ENCODE results near the gene STOML1.
"Not testable (repeated sequence)": the region's sequence is repeated elsewhere in the genome, so short reads cannot be mapped to it uniquely, and the experiment has no call there.

Gene STOML1

DNA sequence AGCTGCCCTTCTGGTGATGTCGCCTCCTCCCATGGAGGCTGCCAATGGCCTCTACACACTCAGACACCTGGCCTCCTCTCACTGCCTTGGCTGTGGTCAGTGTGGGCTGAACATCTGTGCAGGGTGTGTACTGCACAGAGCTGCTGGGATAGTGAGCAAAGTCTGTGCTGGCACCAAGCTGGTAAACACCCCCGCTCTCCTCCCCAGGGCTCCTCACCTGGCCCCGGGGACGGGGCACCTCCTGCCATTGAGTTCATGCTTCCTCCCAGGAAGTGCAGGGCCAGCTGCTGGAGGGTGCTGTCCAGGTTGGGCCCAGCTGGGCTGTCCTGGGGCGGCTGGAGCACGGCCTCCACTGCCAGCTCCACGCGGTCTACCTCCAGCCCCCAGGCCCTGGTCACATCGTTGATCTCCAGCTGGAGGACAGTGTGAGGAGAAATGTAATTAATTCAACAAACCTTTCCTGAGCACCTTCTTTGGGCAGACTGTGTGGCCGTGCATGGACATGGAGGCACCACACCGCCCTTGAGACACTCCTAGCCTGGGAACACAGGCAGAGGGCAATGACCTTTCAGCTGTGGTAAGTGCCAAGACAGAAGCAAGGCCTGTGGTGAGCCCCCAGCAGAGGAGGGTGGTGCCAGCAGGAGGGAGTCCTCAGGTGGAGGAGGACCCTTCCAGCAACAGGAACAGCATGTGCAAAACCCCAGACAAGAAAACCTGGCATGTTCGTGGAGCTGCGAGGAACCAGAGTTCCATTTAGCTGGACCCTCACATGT lies 6.8 kb downstream of the STOML1 start:
- no peaks in the 10 kb centered on the region for H3K27me3 Mint-ChIP-seq
- no peak overlapping the region for H3K4me3 Mint-ChIP-seq
- peak overlapping the region; percentile 41 for H3K27ac Mint-ChIP-seq
- H3K4me1 Mint-ChIP-seq (ENCODE audit: low read depth) = peaks cover 52% of the 10 kb centered on the region
- peaks cover 6% of the 10 kb centered on the region for H3K36me3 Mint-ChIP-seq
- no peaks in the 10 kb centered on the region for H3K9me3 Mint-ChIP-seq (ENCODE audit: low read depth)

DNA sequence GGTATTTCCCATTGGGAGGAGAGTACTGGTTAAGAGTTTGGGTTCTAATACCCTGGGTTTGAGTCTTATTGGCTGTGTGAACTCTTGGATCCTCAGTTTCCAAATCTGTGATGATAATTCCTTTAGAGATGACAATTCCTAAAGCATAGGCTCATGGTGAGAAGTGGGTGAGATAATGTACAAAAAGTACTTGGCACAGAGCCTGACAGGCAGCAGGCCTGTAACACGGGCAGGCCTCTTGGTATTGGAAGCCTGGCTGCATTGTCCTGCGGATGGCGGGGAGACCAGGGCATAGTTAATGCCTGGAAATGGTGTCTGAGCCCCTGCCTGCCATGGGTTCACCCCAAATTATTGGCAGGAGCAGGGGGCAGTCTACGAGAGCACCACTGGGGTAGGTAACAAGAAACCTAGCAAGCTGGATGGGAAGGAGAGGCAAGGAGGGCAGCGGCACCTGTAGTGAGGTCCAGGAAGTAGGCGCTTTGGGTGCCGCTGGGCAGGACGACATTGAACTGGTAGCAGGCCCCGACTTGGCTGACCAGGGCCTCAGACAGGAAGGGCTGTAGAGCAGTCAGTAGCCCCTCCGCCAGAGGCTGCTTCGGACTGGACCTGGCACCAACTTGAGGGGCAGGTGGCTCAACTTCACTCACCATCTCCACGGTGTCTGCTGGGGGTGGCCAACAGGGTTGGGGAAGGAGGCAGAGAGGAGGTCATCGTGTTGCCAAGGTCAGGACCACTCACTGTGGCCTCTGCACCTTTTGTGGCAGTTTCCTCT lies 7.7 kb downstream of the STOML1 start:
- Mint-ChIP-seq H3K4me1 (ENCODE audit: low read depth) (peaks cover 52% of the 10 kb centered on the region), H3K4me3 (no peak overlapping the region), H3K27ac (peak overlapping the region; percentile 41), H3K9me3 (ENCODE audit: low read depth) (no peaks in the 10 kb centered on the region), H3K27me3 (no peaks in the 10 kb centered on the region), H3K36me3 (peaks cover 6% of the 10 kb centered on the region)

DNA sequence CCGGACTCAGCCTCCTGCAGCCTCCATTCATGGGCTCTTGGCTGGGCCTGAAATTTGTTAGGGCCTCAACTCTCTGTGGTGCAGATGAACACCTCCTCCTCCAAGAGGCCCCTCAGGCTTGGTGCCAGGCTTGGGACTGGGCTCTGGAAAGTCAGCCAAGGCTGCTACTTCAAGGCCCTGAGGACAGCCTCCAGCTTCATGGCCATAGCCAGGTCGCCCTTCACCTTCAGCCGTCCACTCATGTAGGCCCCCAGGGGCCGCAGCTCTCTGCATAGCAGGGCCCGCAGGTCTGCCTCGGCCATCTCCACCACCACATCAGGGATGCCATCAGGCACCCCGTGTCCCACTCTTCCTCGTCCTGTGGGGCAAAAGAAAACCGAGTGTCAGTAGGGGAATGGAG lies 8.3 kb downstream of the STOML1 start:
- Mint-ChIP-seq H3K27ac (peak overlapping the region; percentile 35), H3K9me3 (ENCODE audit: low read depth) (no peaks in the 10 kb centered on the region), H3K4me1 (ENCODE audit: low read depth) (peaks cover 55% of the 10 kb centered on the region), H3K27me3 (no peaks in the 10 kb centered on the region), H3K36me3 (peaks cover 6% of the 10 kb centered on the region), H3K4me3 (no peak overlapping the region)

DNA sequence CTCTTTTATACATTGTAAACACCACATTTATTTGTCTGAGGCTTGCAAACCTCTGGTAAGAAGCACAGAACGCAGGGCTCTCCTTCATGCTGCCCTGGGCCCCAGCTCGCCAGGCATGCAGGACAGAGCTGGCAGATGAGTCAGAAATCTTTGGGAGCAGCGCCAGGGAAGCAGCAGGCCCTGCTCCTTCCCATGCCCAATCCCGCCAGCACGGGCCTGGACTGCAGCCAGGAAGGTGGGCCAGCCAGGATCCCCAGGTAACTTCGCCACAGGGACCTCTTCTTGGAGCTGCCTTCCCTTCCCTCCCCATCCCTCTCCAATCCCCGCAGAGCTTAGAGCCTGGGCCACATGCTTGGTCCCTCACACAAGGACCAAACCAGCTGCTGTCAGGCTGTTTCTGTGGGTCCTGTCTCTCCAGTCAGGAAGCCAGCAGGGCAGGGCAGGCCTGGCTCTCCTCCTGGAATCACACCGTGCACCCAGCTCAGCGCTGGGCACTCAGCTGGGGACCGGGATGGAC lies 8.8 kb downstream of the STOML1 start:
- H3K27ac Mint-ChIP-seq = peak overlapping the region; percentile 16
- H3K4me1 Mint-ChIP-seq (ENCODE audit: low read depth) = peaks cover 55% of the 10 kb centered on the region
- no peaks in the 10 kb centered on the region for H3K9me3 Mint-ChIP-seq (ENCODE audit: low read depth)

DNA sequence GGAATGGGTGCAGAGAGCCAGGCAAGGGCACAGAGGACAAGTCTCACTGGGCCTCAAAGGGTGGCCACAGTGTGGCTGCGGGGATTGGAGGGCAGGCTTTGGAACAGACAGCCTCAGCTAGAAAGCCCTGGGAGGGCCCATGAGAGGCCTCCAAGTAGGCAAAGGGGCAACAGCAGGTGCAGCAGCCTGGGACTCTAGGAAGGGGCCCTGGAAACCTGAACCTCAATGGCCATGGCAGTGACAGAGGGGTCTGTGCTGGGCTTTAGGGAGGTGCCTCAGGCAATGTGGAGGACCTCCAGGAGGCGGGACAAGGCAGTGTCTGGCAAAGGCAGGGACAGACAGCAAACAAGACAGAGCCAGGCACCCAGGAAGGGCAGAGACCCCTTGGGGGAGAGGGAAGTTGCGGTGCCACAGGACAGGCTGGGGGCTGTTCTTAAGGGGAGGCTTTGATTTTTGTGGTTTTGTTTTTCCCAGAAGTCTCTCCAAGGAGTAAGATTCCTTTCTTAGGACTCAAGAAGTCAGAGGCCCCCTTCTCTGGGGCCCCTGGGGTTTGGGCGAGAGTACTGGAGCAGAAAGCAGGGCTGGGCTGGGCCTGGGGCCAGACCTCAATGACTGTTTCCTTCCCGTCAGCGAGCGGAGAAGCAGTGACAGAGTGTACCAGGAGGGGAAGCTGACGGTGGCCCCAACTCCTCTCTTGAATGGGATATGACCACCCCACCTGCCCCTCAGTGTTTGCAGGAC lies 9.7 kb downstream of the STOML1 start:
- Mint-ChIP-seq H3K27me3 (no peaks in the 10 kb centered on the region), H3K27ac (peak overlapping the region; percentile 89), H3K9me3 (ENCODE audit: low read depth) (no peaks in the 10 kb centered on the region), H3K36me3 (peaks cover 6% of the 10 kb centered on the region), H3K4me3 (peak overlapping the region; percentile 78), H3K4me1 (ENCODE audit: low read depth) (peaks cover 54% of the 10 kb centered on the region)

More for the DNA sequence above, 8.8 kb downstream of the STOML1 start:
- no peaks in the 10 kb centered on the region for H3K27me3 Mint-ChIP-seq
- H3K36me3 Mint-ChIP-seq = peaks cover 6% of the 10 kb centered on the region
- H3K4me3 Mint-ChIP-seq = no peak overlapping the region

DNA sequence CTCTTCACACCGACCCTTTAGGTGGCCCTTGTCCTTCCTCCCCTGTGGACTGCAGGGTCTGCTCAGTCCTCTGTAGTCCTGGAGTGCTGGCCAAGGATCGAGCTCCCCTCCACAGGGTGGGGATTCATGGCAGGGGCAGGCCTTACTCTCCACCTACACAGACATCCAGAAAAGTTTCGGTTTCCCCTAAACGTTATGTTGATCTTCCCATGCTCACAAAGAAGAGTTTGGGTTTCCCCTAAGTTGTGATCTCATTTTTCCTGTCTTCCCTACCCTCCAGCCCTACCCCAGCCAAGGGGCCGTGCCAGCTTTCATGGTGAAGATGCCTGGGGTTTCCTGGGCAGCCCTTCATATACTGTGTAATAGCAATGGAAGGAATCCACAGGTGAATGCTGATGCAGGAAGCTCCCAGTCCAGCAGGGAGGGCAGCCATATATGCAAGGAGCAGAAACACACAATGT lies 10.3 kb downstream of the STOML1 start:
- Mint-ChIP-seq H3K27me3 (no peaks in the 10 kb centered on the region), H3K27ac (peak overlapping the region; percentile 89), H3K4me1 (ENCODE audit: low read depth) (peaks cover 49% of the 10 kb centered on the region), H3K36me3 (peaks cover 4% of the 10 kb centered on the region), H3K4me3 (peak overlapping the region; percentile 78), H3K9me3 (ENCODE audit: low read depth) (no peaks in the 10 kb centered on the region)

DNA sequence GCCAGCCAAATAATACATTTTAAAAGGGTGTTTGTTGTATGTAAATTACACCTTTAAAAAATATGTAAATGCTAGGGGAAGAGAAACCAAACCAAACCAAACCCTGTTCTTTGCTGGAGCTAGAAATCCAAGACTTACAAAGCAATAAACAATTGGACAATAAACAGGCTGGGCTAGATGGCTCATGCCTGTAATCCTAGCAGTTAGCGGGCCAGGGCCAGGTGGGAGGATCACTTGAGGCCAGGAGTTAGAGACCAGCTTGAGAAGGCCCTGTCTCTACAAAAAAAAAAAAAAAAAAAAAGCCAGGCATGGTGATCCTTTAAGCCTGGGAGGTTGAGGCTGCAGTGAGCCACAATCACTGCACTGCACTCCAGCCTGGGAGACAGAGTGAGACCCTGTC lies 12.5 kb downstream of the STOML1 start:
- H3K4me3 Mint-ChIP-seq = no peak overlapping the region
- peaks cover 2% of the 10 kb centered on the region for H3K36me3 Mint-ChIP-seq
- no peak overlapping the region for H3K27ac Mint-ChIP-seq
- peaks cover 2% of the 10 kb centered on the region for H3K27me3 Mint-ChIP-seq
- H3K9me3 Mint-ChIP-seq (ENCODE audit: low read depth) = no peaks in the 10 kb centered on the region
- peaks cover 54% of the 10 kb centered on the region for H3K4me1 Mint-ChIP-seq (ENCODE audit: low read depth)

DNA sequence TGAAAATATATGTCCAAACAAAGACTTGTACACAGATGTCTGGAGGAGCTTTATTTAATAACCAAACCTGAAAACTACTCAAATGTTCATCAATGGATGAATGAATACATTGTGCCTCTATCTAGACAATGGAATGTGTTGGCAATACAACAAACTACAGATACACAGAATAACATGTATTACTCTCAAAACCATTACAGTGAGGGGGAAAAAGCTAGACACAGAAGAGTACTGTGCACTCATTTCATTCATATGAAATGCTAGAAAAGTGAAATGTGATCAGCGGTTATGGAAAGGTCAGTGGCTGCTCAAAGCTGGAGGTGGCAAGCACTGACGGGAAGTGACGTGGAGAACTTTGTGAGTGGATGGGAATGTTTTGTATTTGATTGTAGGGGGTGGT lies 13.2 kb downstream of the STOML1 start:
- H3K36me3 Mint-ChIP-seq = no peaks in the 10 kb centered on the region
- H3K27me3 Mint-ChIP-seq = peaks cover 2% of the 10 kb centered on the region
- H3K9me3 Mint-ChIP-seq (ENCODE audit: low read depth) = no peaks in the 10 kb centered on the region
- peaks cover 52% of the 10 kb centered on the region for H3K4me1 Mint-ChIP-seq (ENCODE audit: low read depth)
- no peak overlapping the region for H3K27ac Mint-ChIP-seq
- no peak overlapping the region for H3K4me3 Mint-ChIP-seq

DNA sequence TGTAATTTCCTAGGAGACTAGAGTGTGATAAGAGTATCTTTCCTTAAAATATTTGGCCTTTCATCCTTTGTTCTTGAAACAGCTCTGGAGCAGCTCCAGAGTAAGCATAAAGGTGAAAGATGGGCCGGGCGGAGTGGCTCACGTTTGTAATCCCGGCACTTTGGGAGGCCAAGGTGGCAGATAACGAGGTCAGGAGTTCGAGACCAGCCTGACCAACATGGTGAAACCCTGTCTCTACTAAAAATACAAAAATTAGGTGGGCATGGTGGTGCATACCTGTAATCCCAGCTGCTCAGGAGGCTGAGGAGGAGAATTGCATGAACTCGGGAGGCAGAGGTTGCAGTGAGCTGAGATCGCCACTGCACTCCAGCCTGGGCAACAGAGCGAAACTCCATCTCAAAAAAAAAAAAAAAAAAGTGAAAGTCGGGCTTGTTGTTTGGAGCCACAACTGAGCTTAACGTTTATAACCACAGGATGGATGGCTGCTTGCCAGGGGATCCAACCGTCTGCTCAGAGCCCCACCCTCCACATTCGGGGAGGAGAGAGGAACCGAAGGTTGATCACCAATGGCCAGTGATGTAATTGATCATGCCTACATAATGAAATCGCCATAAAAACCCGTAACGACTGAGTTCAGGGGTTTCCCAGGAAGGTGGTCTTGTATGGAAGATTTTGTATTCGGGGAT lies 16.5 kb downstream of the STOML1 start:
- not testable (repeated sequence) for H3K27me3 Mint-ChIP-seq; H3K9me3 Mint-ChIP-seq (ENCODE audit: low read depth); H3K36me3 Mint-ChIP-seq
- H3K27ac Mint-ChIP-seq = peak overlapping the region; percentile 36
- H3K4me3 Mint-ChIP-seq = peak overlapping the region; percentile 8
- peaks cover 33% of the 10 kb centered on the region for H3K4me1 Mint-ChIP-seq (ENCODE audit: low read depth)

DNA sequence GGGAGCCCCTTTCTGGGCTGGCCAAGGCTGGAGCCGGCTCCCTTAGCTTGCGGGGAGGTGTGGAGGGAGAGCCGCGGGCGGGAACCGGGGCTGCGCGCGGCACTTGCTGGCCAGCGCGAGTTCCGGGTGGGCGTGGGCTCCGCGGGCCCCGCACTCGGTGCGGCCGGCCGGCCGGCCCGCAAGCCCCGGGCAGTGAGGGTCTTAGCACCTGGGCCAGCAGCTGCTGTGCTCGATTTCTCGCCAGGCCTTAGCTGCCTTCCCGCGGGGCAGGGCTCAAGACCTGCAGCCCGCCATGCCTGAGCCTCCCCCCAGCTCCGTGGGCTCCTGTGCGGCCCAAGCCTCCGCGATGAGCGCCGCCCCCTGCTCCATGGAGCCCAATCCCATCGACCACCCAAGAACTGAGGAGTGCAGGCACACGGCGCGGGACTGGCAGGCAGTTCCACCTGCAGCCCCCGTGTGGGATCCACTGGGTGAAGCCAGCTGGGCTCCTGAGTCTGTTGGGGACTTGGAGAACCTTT lies 18.4 kb downstream of the STOML1 start:
- not testable (repeated sequence) for H3K9me3 Mint-ChIP-seq (ENCODE audit: low read depth); H3K27me3 Mint-ChIP-seq; H3K36me3 Mint-ChIP-seq; H3K27ac Mint-ChIP-seq; H3K4me3 Mint-ChIP-seq
- peaks cover 26% of the 10 kb centered on the region for H3K4me1 Mint-ChIP-seq (ENCODE audit: low read depth)

DNA sequence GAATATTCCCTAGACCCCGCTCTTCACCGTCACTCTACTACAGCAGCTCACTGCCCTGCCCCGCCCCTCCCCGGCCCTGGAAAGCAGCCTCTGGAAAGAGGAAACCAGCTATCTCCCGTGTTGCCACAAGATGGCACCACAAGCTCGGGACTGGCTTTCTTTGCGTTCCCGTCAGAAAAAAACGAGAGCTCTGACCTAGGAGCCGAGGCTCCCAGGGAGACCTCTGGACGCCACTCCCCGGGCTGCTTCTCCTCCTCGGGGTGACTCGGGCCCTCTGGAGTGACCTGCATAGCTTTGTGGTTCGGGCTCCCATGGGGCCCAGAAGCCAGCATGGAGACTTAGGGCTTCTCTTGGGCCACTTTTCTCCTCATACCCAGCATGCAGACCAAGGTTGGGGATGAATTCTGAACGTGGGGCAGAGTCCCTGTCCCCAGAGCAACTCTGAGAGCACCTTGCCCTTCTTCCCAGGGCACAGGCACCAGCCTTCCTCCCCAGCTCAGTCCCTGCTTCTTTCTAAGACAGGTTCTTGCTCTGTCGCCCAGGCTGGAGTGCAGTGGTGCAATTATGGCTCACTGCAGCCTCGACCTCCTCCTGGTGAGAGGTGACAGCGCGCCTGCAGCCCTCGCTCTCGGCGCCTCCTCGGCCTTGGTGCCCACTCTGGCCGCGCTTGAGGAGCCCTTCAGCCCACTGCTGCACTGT lies 19.0 kb downstream of the STOML1 start:
- H3K36me3 Mint-ChIP-seq = no peaks in the 10 kb centered on the region
- no peak overlapping the region for H3K4me3 Mint-ChIP-seq
- no peaks in the 10 kb centered on the region for H3K9me3 Mint-ChIP-seq (ENCODE audit: low read depth)
- no peak overlapping the region for H3K27ac Mint-ChIP-seq
- peaks cover 2% of the 10 kb centered on the region for H3K27me3 Mint-ChIP-seq
- peaks cover 26% of the 10 kb centered on the region for H3K4me1 Mint-ChIP-seq (ENCODE audit: low read depth)

DNA sequence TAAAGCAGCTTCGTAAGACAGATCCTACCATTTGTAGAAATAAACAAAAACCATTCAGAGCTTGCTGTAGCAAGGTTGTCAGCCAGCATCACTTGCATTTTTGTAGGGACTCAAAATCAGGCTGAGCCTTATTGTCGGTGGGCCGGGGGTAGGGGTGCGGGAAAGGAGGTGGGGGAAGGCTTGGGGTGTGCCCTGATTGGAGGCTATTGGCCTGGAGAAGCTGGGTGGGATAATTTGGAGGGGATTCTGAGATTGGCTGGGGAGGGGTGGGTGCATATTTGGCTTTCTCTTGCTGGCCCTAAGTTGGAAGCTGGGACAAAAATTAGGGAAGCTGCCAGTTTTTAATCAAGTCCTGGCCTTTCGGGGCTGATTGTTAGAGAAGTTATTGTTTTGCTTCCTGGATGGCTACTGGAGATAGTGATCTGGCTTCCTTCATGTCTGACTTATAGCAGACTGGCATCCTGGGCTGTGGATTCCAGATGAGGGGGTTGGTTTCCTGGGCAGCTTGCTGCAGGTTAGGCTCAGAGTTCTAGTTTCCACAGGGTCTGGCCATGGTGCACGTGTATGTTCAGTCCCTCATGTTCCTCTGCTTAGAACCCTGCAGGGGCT lies 22.8 kb downstream of the STOML1 start:
- Mint-ChIP-seq H3K27me3 (no peaks in the 10 kb centered on the region), H3K4me1 (ENCODE audit: low read depth) (peaks cover 29% of the 10 kb centered on the region), H3K9me3 (ENCODE audit: low read depth) (no peaks in the 10 kb centered on the region), H3K27ac (no peak overlapping the region), H3K36me3 (no peaks in the 10 kb centered on the region), H3K4me3 (no peak overlapping the region)

DNA sequence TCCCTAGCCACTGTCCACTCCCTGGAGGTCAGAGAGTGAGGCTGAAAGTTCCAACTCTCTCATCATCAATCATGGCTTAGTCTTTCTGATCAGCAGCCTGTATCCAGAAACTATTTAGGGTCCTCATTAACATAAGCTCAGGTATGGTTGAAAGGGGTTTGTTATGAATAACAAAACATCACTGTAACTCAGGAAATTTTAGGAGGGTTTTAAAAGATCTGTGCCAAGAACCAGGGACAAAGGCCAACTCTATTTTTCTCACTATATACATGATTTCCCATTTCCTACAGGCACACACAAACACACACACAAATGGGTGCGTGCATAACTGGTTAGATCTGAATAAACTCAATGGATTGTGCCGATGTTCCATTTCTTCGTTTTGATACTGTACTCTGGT lies 23.6 kb downstream of the STOML1 start:
- H3K36me3 Mint-ChIP-seq = no peaks in the 10 kb centered on the region
- H3K27ac Mint-ChIP-seq = no peak overlapping the region
- H3K4me3 Mint-ChIP-seq = no peak overlapping the region
- H3K27me3 Mint-ChIP-seq = no peaks in the 10 kb centered on the region
- no peaks in the 10 kb centered on the region for H3K9me3 Mint-ChIP-seq (ENCODE audit: low read depth)
- peaks cover 27% of the 10 kb centered on the region for H3K4me1 Mint-ChIP-seq (ENCODE audit: low read depth)
